Measurements from ENCODE around the gene DSCAM.

The DSCAM gene

GRCh38 chr21:40166291-40166843, 680.6 kb downstream of the DSCAM start:
- intact Hi-C loops (cut with DNase I): no loop called here
- DNase-seq: no peak

DNA sequence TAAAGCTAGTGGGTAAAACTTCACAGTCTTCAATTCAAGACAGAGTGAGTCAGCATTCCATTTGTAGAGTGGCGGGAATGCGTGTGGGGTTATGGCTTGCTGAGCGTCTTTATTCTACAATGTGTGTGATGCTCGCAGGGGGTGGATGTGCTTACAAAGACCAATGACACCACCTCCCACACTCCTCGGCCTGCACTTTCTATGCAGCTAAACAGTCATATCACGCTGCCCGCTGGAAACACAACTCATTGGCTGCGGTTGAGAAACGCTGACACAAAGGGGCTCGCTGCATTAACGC, 681.2 kb downstream of the DSCAM start:
- intact Hi-C loops (cut with DNase I): no loop called here
- no peak for DNase-seq

GRCh38 chr21:40164905-40165772, 681.8 kb downstream of the DSCAM start:
- DNase-seq: no peak
- intact Hi-C loops (cut with DNase I): no loop called here

- no peak for DNase-seq
- intact Hi-C loops (cut with DNase I): no loop called here
Measured at GRCh38 chr21:40162075-40162474, 684.9 kb downstream of the DSCAM start.

- DNase-seq: no peak
- intact Hi-C loops (cut with DNase I): no loop called here
Measured at GRCh38 chr21:40160911-40161310, 686.0 kb downstream of the DSCAM start.

- intact Hi-C loops (cut with DNase I): no loop called here
- no peak for DNase-seq
Measured at GRCh38 chr21:40158366-40158765, 688.6 kb downstream of the DSCAM start.

- intact Hi-C loops (cut with DNase I): no loop called here
- DNase-seq: peak in 1 of 10 donors; percentile 38
Measured at GRCh38 chr21:40155563-40155962, 691.4 kb downstream of the DSCAM start.

- DNase-seq: no peak
- intact Hi-C loops (cut with DNase I): no loop called here
Measured at GRCh38 chr21:40153351-40153750, 693.6 kb downstream of the DSCAM start.

DNA sequence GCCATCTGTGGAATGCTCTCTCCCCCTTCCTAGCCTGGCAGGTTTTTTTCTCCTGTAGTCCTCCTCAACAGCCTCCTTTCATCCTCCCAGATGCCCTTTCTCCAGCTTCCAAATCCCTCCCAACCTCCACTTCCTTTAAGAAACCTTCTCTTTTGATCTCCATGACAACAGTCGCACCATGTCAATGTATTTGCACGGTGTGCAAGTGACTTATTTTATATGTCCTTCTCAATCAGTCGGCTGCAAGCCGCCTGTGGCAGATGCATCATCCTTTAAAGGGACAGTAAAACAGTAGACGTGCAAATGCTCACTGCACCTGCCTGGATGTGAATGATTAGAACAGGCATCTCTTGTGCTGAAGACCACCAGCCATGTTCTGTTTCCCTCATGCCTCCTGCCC, 694.5 kb downstream of the DSCAM start:
- intact Hi-C loops (cut with DNase I): no loop called here
- DNase-seq: no peak

DNA sequence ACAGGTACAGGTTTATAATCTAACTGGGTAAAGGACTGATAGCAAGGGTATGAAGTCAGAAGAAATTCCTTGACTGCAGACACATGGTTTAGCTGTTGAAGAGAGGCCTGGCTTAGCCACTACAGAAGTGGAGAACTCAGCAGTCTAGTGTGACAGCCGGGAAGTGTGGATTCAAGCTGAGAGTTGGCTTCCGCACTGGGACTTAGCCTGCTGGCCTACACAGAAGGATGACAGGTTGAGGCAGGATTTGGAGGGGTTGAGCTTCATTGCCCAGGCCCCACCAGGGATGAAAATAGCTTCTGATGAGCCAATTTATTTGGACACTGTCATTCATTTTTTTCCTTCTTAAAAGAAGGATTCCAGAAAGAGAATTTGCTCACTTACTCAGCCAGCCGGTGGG, 695.3 kb downstream of the DSCAM start:
- no peak for DNase-seq
- intact Hi-C loops (cut with DNase I): no loop called here

GRCh38 chr21:40146216-40146837, 700.6 kb downstream of the DSCAM start:
- DNase-seq: no peak
- intact Hi-C loops (cut with DNase I): no loop called here

DNA sequence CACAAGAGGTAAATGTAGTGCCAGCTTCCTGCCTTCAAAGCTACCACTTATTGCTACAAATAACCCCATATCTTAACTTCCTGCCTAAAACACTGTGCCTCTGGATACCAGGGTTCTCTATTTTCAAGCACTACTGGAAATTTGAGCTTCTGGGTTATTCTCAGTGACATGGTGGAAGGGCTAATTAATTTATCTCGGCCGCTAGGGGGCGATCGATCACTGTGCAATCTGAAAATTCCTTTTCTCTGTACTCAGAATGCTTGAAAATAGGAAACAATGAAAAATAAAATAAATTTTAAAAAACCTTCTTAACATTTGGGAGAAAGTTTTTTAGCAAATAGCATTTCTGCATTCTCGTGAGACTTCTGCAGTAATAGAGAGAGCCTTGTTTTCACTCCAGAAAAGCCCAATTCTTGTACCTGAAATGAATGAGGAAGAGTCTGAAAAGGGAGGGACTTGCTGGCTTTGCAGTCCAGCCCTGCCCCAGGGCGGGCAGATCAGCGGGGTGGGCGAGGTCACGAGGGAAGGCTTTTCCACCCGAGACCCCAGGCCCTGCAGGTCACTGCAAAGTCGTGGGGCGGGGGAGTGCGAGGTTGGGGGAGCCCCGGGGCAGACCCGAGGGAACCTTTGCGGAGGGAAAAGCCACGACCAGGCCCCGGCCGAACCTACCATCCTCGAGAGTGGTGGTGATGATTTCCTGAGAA, 703.0 kb downstream of the DSCAM start:
- intact Hi-C loops (cut with DNase I): loop anchor here (1.0 to 2.0 kb wide), 2 partner anchors 243 to 923 kb away; no protein-coding TSS in a partner anchor
- DNase-seq: peak in 9 of 10 donors; percentile 51 to 94 (median 79)

DNA sequence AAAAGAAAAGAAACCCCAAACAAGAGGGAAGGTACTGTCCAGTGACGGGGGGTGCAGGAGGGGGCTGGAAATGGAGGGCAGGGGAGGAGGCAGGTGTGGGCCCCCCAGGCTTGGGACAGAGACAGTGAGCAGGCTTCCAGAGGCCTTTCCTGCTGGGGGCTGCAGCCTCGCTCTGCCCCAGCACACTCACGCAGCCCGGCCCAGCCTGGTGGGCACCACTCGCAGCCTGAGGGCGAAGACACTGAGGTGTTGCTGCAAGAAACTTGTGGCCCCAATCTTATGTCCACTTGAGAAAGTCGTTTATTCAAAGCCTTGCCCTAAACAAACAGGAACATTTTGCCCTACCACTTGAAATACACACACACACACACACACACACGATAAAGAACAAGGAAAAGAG, 705.3 kb downstream of the DSCAM start:
- no peak for DNase-seq
- intact Hi-C loops (cut with DNase I): no loop called here

DNA sequence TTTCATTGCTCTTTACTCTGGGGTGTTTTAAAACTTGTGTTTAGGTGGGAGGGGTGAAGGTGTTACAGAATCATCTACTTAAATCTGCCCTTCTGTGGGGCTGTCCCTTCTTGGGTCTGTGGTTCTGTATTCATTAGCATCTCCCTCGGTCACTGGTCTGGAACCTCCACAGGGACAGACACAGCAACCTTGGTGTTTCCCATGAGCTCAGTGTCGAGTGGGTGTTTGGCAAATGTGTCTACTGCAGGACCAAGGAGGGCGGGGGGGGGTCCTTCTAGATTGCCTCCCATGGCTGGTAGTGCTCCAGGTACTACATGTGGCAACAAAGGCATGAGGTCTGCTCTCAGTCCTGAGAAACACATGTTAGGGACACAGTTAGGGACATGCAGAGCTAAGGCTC, 706.3 kb downstream of the DSCAM start:
- intact Hi-C loops (cut with DNase I): no loop called here

DNA sequence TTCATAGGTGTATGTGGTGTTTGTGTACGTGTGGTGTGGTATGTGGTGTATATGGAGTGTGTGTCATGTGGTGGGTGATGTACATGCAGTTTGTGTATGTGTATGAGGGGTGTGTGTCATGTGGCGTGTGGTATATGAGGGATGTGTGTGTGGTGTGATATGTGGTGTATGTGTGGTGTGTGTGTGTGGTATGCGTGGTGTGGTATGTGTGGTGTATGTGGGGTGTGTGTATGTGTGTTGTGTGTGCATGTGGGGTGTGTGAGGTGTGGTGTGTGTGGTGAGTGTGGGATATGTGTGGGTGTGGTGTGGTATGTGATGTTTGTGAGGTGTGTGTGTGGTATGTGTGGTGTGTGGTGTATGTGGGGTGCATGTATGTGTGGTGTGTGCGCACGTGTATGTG, 707.3 kb downstream of the DSCAM start:
- no peak for DNase-seq
- intact Hi-C loops (cut with DNase I): no loop called here

More for the DNA sequence above, 706.3 kb downstream of the DSCAM start:
- no peak for DNase-seq

- intact Hi-C loops (cut with DNase I): no loop called here
- no peak for DNase-seq
Measured at GRCh38 chr21:40136571-40136970, 710.4 kb downstream of the DSCAM start.

DNA sequence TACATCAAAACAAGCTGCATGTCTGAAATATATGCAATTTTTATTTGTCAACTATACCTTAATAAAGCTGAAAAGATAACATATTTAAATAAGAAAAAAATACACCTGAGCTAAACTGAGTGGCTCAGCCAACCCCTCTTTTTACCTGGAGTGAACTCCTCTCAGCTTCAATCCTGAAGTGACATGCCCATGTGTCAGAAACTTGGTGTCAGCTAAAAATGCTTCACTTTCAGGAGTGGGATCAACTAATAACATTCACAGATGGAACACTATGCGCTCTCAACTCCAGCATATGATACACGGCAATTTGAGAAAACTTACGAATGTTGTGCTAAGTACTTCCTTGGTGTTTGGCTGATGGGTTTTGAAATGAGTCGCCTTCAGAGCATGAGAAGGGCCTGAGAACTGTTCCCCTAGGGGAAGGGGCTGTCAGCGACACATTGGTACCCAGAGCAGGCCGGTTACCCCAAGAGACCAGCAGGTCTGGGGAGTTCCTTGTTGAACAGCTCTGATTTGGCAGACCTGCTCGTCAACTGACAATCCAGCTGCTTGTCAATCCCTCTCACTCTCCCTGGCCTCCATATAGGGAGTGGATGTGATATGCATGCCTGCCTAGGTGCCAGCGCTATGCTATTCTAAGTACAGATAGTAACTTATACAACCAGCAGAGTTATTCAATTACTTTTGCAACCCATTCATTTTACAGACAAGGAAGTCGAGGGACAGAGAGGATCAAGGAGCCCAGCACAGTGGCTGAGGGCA, 712.0 kb downstream of the DSCAM start:
- DNase-seq: no peak
- intact Hi-C loops (cut with DNase I): no loop called here

DNA sequence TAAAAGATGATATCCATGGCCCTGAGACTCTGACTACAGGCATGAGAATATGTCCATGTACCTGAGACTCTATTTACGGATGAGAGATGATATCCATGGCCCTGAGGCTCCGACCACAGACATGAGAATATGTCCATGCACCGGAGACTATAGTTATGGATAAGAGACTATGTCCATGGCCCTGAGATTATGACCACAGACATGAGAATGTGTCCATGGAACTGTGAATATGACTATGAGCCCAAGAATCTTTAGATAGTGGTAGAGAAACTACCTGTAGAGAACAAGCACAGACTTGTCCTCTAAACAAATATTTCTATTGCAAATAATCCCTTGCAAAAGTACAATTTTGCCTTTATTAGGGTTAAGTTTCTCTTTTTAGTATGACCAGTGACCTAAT, 716.5 kb downstream of the DSCAM start:
- no peak for DNase-seq
- intact Hi-C loops (cut with DNase I): no loop called here

- no peak for DNase-seq
Measured at GRCh38 chr21:40129809-40130208, 717.1 kb downstream of the DSCAM start.

DNA sequence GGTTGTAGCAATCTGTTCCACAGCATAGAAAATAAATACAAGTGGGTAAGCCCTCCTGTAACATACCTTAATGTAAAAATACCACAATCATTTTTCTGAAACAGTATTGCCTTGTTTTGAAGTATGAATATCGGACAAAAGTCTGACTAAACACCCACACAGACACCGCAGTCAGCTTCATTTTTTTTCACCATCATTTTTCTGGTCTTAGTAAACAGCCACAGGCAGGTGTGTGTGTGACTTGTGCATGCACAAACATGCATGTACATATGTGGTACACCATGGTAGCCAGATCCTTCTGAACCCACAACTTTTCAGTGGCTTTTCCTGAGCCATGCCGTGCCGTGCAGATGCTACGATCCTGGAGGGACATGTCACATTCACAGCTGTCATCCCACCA, 718.1 kb downstream of the DSCAM start:
- DNase-seq: no peak
- intact Hi-C loops (cut with DNase I): no loop called here

More at GRCh38 chr21:40129809-40130208, 717.1 kb downstream of the DSCAM start:
- intact Hi-C loops (cut with DNase I): no loop called here
